Breast epithelium (tissue), 3 donors: ENCODE measurements around the gene SPATC1L.

Experiments used
- CTCF ChIP-seq, 3 donors: fragments of 450-650 bp; IDR thresholded peaks; one replicate each; pipeline ENCODE4 v1.5.1; 2016 to 2017; ENCODE audit warnings: antibody characterized with exemption in 3 of 3, mild to moderate bottlenecking in 3 of 3, moderate library complexity in 3 of 3
- POLR2AphosphoS5 ChIP-seq, 3 donors: sonication (generic); formaldehyde crosslinking; IDR thresholded peaks; one replicate each; pipeline ENCODE4 v1.6.1; 2017; ENCODE audit warnings: antibody characterized with exemption in 3 of 3

GRCh38 chr21:46116189-46116775 lies 68.0 kb downstream of the SPATC1L start:
- TF ChIP-seq CTCF (IDR thresholded peaks at IDR 0.05) (no peak), POLR2AphosphoS5 (IDR thresholded peaks at IDR 0.05) (no peak)
